CD4-positive, alpha-beta T cell treated with Interleukin-6 for 4 hours (primary cell): ENCODE measurements around the gene PLPPR4.
"Not testable (repeated sequence)": the region's sequence is repeated elsewhere in the genome, so short reads cannot be mapped to it uniquely, and the experiment has no call there.

Experiments
- DNase-seq: peaks from one replicate; pipeline ENCODE4 v3.0.0-alpha.2; 2020; ENCODE audit warnings: mixed read lengths

The PLPPR4 gene

DNA sequence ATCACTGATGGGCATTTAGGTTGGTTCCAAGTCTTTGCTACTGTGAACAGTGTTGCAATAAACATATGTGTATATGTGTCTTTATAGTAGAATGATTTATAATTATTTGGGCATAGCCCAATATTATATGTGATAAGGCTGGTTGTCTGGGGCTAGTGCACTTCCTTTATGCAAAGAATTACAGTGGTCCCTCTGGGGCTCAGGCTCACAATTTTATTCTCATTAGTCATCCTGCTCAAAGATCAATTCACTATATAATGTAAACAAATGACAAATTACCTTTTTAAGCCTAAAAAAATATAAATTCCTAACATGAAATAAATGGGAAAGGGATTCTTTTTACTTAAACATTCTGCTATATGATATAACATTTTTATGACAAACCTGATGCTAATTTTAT, 5.0 kb downstream of the PLPPR4 start:
- no peak for DNase-seq

DNA sequence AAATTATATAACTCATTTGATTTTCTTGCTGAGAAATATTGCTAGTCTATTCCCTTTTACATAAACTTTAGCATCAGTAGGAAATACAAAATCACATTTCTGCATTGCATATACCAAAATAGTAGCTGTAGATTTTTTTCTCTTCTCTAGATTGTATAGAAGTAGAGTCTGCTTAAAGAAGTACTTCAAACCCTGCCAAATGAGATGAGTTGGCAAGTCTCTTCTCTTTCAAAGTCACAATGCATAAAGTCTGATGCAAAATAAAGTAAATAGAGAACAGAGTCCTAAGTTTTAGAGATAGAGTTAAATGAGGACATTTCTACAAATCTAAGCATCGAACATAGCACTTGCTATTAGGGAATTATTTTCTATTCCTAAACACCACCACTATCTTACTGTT, 6.4 kb downstream of the PLPPR4 start:
- DNase-seq, result no peak

DNA sequence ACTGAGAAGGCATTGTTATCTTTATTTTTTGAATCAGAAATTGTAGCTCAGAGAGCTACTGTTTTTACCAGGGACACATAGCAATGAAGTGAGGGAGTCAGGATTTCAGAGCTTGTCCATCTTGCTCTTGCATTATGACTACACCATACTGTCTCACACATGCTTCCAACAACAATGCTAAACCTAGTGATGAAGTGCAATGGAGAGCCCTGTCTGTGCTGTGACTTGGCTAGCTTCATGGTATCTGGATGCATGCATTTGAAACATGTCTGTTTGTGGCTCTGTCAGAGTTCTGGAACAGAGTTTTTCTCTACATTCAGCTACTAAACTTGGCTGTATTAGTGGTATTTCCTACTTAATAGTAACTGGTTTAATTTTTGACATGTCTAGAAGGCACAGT, 7.0 kb downstream of the PLPPR4 start:
- no peak for DNase-seq

DNA sequence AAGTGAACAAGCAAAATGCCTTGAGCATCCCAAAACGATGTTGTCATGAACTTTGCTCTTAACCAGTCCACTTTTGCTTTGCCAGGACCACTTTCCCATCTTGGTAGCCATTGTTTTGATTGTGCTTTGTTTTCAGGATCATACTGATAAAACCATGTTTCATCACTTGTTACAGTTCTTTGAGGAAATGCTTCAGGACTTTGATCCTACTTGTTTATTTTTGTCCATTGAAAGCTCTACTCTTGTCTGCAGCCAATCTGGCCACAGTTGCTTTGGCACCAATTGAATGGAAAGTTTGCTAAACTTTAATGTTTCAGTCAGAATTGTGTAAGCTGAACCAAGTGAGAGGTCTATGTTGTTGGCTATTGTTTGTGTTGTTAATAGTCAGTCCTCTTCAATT, 12.8 kb downstream of the PLPPR4 start:
- no peak for DNase-seq

DNA sequence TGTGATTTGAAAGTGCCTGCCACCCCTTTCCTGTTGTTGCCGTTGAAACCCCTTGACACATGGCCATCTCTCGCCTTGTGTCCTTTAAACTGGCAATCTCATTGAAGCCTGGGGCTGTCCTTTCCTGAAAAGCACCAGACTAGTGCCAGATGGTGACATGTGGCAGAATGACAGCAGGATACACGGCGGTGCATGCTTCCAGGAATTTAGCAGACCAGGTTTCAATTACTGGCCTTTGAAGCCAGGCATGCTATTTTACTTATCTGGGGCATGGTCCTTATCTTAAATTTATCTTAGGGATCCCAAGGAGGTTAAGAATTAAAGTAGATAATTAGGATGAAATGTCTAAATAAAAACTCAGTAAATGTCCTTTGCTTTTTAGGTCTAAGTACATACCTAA, 15.2 kb downstream of the PLPPR4 start:
- DNase-seq, result no peak

DNA sequence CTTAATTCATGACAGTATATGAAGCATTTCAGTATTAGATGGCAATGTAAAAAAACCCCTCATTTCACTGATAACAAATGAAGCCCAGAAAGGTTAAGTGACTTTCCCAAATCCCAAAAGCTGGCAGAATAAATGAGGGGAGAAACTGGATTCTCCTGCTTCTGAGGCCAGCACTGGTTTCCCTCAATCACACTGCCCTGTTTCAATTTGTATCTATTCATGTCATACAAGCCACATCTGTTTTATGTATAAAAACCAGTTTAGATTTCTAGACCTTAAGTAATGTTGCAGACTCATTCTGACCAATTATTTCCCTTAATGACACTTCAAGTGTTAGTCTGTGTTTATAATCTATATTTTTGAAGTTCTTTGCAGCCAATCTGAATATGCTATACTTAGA, 16.8 kb downstream of the PLPPR4 start:
- DNase-seq, result no peak

DNA sequence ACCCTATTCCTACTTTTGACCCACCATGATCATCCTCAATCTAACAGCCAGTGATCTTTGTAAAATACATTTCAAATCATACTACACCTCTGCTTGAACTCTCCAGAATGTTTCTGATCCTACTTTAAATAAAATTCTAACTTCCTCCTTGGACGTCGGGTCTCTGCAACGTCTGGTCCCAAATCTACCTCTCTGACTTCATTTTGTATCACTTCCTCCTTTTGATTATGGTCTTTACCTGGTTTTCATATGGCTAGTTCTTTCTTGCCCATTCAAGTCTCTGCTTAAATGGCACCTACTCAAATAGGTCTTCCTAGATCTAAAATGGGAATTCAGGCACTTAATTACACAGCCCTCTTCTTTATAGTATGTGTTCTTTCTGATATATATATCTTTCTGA, 18.2 kb downstream of the PLPPR4 start:
- DNase-seq, result no peak

DNA sequence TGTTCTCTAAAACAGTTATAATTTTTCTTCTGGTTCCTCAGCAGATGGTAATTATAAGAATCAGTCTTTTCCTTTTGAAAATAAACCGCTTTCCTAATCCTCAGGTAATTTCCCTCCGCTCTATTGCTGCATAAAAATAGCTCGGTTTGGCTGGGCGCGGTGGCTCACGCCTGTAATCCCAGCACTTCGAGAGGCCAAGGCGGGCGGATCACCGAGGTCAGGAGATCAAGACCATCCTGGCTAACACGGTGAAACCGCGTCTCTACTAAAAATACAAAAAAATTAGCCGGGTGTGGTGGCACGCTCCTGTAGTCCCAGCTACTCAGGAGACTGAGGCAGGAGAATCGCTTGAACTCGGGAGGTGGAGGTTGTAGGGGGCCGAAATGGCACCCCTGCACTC, 19.2 kb downstream of the PLPPR4 start:
- DNase-seq, result not testable (repeated sequence)

DNA sequence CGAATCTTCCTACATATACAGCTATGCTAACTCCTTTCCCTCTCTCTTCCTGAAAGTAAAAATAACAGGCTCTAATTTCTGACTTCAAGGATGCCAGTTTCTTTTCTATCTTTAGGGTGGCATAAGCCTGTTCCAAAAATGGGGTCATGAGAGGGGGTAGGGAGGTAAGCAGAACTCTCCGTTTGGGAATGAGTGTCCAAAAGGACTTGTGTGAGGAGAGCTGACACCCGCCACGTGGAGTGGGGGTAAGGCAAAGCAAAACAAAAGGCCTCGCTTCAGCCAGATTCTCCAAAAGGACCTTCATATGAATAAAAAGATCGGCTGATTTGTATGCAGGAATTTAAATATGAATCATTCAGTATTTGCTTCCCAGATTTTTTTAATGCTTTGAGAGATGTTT, 28.6 kb downstream of the PLPPR4 start:
- DNase-seq, result no peak

DNA sequence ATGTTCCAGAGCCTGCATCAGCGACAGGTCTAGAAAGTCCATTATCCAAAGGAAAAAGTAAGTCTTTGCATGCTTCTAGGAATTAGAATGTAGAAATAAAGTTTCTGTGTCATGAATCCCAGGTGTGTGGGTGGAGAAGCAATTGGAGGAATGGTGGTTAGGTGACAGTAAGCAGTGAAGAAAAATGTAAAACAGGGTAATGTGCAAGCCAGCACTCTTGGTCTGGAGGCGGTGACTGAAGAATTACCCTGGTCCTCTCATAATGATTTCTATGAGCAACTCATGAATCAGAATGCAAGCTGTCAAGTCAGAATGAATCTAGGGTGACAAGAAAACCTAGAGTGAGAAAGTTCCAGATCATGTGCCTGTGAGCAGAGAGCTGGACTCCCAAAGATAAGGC, 33.6 kb downstream of the PLPPR4 start:
- no peak for DNase-seq

DNA sequence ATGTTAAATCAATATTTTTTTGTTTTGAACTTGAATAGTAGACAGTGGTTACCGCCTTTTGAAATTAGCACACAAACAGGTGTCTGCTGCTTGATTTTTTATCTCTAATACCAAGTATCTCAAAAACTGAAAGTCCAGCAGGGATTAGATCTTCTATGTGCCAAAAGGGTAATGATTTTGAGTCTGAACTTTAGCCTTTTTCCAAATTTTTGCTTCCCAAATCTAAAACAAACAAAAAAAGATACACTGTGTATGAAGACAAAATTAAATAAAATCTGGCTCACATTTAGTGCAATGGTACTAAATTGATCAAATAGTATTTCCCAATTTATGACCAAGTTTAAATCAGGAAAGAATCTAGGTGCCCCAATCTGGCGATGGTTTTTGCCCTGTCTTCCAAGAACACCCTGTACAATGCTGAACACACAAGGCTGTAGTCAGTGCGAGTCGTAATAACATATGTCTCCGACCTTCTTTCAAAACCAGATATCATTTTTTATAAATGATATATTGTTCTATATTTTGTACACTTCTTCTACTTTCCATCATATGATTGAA, 40.5 kb downstream of the PLPPR4 start:
- no peak for DNase-seq

DNA sequence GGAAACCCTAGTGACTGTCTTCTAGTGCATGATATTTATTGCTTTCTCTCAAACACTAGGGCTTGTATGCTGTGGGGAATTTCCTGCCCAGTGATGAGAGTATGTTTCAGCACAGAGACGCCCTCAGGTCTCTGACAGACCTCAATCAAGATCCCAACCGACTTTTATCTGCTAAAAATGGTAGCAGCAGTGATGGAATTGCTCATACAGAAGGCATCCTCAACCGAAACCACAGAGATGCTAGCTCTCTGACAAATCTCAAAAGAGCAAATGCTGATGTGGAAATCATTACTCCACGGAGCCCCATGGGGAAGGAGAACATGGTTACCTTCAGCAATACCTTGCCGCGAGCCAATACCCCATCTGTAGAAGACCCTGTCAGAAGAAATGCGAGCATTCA, 41.3 kb downstream of the PLPPR4 start:
- no peak for DNase-seq

DNA sequence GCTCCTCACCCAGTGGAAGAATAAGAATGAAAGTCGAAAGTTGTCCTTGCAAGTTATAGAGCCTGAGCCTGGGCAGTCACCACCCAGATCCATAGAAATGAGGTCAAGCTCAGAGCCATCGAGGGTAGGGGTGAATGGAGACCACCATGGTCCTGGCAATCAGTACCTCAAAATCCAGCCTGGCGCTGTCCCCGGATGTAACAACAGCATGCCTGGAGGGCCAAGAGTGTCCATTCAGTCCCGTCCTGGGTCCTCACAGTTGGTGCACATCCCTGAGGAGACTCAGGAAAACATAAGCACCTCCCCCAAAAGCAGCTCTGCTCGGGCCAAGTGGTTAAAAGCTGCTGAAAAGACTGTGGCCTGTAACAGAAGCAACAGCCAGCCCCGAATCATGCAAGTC, 41.8 kb downstream of the PLPPR4 start:
- DNase-seq, result no peak

DNA sequence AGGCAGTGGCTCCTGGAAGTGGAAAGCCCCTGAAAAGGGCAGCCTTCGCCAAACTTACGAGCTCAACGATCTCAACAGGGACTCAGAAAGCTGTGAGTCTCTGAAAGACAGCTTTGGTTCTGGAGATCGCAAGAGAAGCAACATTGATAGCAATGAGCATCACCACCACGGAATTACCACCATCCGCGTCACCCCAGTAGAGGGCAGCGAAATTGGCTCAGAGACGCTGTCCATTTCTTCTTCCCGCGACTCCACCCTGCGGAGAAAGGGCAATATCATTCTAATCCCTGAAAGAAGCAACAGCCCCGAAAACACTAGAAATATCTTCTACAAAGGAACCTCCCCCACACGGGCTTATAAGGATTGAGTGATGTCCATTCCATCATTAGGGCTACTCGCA, 42.4 kb downstream of the PLPPR4 start:
- no peak for DNase-seq

DNA sequence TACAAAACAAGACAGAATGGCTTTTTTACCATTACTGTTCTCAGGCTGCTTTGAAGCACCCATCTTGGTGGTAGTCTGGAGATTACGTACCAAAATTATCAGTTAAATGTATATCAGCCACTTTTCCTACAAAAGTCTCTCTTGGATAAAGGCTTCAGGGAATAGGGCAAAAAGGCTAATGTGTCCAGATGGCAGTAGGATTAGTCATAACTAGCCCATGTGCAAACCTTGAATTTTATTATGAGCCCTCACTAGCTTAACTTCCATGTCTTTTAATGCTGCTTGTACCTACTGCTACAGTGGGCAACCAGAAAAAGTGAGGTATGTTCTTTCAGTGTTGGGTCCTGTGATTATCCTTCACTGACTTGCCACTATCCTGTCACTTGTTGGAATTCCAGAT, 51.0 kb downstream of the PLPPR4 start:
- DNase-seq, result no peak

DNA sequence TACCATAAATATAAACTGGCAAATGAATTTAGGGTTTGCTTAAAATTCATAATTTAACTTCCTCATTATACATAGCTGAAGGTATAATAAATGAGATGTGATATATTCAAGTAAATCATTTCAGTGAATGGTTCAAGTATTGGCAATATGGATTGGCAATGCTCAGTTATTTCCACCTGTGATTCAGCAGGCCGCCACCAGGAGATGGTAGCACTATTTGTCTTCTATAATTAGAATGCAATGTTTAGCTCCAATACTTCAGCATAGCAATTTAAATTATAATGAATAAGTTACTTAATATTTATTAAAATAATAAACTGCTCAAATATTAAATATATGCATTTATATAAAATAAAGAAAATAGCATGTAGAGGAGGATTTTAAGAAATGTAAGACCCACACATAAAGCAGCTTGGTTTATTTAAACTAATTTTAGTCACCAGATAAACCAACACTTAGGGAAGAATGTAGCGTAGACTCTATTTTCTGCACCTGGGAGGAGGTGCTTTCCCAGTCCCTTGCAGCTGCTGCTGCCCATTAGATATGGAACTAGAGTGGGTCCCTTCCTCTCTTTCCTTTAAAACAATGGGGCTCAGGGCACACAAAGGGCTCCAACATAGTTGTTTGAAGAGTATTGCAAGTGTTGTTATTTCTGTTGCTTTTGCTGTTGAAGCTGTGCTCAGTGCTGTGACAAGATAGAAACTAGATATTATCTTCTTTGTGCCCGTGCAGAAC, 62.1 kb downstream of the PLPPR4 start:
- DNase-seq, result no peak

DNA sequence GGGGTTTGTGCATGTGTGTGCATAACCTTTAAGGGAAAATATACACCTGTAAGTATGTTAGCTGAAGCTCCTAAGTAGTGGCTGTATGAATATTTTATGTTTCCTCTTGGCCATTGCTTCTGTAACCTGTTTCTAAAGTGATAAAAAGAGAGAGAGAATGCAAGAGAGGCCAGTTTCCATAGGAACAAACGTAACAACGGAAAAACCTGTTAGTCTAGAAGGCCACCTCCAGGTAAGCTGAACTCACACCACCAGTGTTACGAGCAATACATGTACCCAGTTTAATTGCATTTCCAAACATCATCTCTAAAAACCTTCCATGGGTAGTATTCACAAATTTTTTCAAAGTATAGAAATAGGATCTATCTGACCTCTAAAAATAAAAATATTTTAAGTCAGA, 63.1 kb downstream of the PLPPR4 start:
- DNase-seq, result no peak

DNA sequence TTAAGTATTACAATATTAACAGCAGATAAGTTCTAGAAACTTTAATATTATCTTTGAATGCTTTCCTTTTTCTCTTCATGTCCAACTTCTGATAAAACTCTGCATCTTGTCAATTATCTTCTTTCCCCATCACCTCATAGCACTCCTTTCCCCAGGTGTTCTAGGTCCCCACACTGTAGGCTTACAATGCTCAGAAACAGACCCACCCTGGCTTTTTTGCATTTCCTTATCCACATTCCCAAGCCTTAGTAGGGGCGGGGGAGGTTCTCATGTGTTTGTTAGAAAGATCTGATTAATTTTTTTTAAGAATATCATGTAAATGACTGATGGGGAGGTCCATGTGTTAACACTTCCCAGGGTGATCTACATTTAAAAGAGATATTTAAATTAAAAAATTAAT, 63.9 kb downstream of the PLPPR4 start:
- DNase-seq, result no peak

DNA sequence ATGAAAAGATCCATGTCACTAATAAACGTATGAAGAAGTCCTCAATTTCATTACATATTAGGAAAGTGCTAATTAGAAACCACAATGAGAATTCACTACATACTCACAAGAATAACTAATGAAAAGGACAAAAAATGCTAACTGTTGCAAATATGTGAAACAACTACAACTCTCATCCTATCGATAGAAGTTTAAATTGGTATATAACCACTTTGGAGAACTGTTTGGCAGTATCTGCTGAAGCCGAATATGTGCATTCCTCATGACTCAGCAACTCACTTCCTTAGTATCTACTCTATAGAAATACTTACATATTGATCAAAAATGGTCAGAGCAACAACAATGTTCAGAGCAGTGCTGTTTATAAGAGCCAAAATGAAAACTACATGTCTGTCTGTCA, 66.8 kb downstream of the PLPPR4 start:
- no peak for DNase-seq

DNA sequence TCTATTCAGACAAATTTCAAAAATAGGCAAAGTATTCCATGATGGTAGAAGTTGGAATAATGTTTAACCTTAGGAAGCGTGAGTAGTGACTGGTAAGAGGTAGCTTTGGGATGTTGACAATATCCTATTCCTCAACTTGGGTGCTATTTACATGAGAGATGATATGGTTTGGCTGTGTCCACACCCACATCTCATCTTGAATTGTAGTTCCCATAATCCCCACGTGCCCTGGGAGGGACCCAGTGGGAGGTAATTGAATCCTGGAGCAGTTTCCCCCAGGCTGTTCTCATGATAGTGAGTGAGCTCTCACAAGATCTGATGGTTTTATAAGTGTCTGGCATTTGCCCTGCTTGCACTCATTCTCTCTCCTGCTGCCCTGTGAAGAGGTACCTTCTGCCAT, 67.3 kb downstream of the PLPPR4 start:
- no peak for DNase-seq

DNA sequence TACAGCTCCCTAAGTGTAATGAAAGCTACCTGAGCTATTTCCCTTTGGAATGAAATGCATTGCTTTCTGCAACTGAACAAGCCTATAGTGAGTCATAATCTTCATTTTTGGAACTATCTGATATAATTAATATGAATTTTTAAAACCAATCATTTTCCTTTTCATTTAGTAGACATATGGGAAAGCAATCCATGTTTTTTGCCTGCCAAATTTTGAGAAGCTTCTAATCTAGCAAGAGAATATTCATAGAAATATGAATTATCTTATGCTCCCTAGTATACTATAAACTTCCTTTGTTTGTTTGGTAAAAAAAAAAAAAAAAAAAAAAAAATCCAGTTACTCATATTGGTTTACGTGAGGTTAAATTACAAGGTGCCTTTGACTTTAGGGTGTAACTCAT, 68.3 kb downstream of the PLPPR4 start:
- DNase-seq, result no peak

DNA sequence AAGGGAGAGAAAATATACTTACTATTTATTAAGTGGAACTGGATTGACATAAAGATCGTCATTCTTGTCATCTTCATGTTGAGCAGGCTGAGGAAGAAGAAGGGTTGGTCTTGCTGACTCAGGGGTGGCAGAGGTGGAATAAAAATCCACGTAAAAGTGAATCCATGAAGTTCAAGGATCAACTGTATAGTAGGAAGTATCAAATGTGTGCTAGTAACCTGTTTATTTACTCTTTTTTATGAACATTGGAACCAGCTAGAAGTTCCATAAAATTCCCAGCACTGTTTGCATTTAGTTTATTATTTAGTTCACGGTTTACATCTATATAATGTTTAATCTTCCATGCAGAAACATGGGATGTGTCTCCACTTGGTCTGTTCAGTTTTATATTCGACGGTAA, 70.7 kb downstream of the PLPPR4 start:
- DNase-seq, result no peak

DNA sequence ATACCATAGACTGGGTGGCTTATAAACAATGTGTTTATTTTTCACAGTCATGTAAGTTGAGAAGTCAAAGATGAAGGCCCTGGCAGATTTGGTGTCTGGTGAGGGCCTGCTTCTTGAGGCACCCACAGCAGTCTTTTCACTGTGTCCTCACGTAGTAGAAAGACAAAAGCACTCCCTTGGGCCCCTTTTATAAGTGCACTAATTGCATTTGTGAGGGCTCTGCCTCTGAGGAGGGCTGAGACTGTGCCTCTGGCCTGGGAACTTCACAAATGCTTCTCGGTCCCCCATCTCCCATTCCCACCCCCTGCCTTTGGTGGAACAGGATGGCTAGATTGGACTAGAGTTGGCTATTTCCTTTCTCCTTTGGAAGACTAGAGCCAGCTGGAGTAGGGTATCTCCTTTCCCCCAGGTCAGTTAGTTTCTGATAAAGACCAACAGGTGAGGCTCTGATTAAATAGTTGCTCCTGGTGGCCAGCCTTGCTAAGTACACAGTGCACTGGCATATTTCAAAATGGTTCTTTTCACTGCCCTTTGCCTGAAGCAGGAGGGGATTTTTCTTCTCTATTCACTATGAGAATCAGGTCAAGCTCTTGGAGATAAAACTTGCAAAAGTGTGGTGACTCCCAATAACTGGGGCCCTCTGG, 82.9 kb downstream of the PLPPR4 start:
- no peak for DNase-seq

DNA sequence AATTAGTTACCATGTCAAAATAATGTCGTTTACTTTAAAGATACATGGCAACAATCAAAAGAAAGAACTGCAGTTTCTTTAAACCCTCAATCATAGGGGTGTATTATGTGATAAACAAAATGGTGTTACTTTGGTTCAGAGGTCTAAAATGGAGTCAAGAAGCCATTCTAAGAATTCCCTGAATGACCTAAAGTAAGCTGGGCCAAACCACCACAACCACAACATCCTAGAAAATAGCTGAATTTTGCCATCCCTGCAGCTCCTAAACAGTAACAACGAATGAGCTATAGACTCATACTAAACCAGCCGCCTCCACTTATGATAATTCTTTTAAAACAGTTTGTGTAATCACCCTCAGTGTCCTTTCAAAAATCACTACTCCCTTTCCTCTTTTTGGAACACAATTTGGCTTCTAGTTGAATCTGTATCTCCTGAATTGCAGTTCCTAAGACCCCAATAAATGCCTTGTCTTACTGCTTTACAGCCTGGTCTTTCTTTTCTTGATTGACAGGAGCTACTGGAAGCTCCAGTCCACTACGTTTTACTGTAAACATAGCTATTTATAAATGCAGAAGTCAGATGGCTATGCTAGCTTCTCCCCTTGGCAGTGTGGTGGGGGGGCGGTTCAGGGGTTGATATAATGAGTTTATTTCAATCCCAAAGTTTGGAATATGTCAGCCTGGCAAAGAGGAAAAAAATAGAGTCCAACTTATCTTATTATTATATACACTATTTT, 84.3 kb downstream of the PLPPR4 start:
- DNase-seq, result no peak
